Naive thymus-derived CD4-positive, alpha-beta T cell (primary cell): Measurements from ENCODE around the gene FAM149B1. TPM values are rescaled to one million over a fixed set of nuclear protein-coding genes. Genes with fewer than 3 reads are reported as not detected.

Source experiments
- ATAC-seq: fragments of 150-1000 bp; cut with Tn5 transposase; 2 replicates; pipeline ENCODE4 v1.10.0; 2021; ENCODE audit warnings: mild to moderate bottlenecking, moderate library complexity
- CTCF ChIA-PET: fragments of 350-600 bp; sonication (Branson Sonifier 250); formaldehyde crosslinking; loops from one replicate; lab custom pipeline; 2021; ENCODE audit warnings: antibody characterized with exemption; lab: Charles Lee
- POLR2A ChIA-PET: fragments of 350-600 bp; sonication (Branson Sonifier 250); formaldehyde crosslinking; loops from one replicate; lab custom pipeline; 2021; ENCODE audit warnings: antibody characterized with exemption, inconsistent platforms; lab: Charles Lee
- DNase-seq, 9 donors: peaks; one replicate each; pipeline versions ENCODE4 v3.0.0 to v3.0.0-alpha.2; 2020 to 2022; ENCODE audit warnings: mixed read lengths in 1 of 9
- H3K27ac ChIP-seq: one replicate; pipeline ENCODE4 v1.7.0; 2013; ENCODE audit warnings: mild to moderate bottlenecking, low read depth, low read length, moderate library complexity
- H3K27me3 ChIP-seq, 2 donors: one replicate each; pipeline ENCODE4 v1.7.0; 2013; ENCODE audit warnings: low read length in 2 of 2, mild to moderate bottlenecking in 2 of 2, moderate library complexity in 2 of 2; ENCODE audit not compliant: control insufficient read depth in 2 of 2, insufficient read depth in 2 of 2
- H3K36me3 ChIP-seq, 3 experiments: 1 replicate in 2 of 3; 2 replicates in 1 of 3; pipeline ENCODE4 v1.7.0; 2013; ENCODE audit warnings: low read length in 3 of 3, mild to moderate bottlenecking in 3 of 3, moderate library complexity in 1 of 3; ENCODE audit not compliant: insufficient read depth in 3 of 3, control insufficient read depth in 2 of 3
- H3K4me1 ChIP-seq, 2 donors: one replicate each; pipeline ENCODE4 v1.7.0; 2013; ENCODE audit warnings: low read length in 2 of 2, mild to moderate bottlenecking in 2 of 2, moderate library complexity in 1 of 2; ENCODE audit not compliant: control insufficient read depth in 2 of 2, insufficient read depth in 2 of 2
- H3K4me3 ChIP-seq: 2 replicates; pipeline ENCODE4 v1.7.0; 2013; ENCODE audit warnings: mild to moderate bottlenecking, low read length
- H3K9me3 ChIP-seq, 3 experiments: 1 replicate in 2 of 3; 2 replicates in 1 of 3; pipeline ENCODE4 v1.7.0; 2013; ENCODE audit warnings: low read length in 3 of 3; ENCODE audit not compliant: control insufficient read depth in 2 of 3
- H3K27ac Mint-ChIP-seq, 9 donors: one replicate each; pipeline ENCODE4 v1.8.0; 2020 to 2022; ENCODE audit warnings: mixed read lengths in 9 of 9, mild to moderate bottlenecking in 8 of 9, moderate library complexity in 5 of 9, inconsistent platforms in 2 of 9
- H3K27me3 Mint-ChIP-seq, 5 donors: one replicate each; pipeline ENCODE4 v1.8.0; 2021 to 2022; ENCODE audit warnings: mixed read lengths in 5 of 5, mild to moderate bottlenecking in 1 of 5
- H3K36me3 Mint-ChIP-seq, 5 donors: one replicate each; pipeline ENCODE4 v1.8.0; 2020 to 2022; ENCODE audit warnings: mixed read lengths in 5 of 5, mild to moderate bottlenecking in 3 of 5, inconsistent platforms in 1 of 5
- H3K4me1 Mint-ChIP-seq, 7 donors: one replicate each; pipeline ENCODE4 v1.8.0; 2020 to 2022; ENCODE audit warnings: mixed read lengths in 7 of 7, mild to moderate bottlenecking in 3 of 7, inconsistent platforms in 1 of 7
- H3K4me3 Mint-ChIP-seq, 10 donors: one replicate each; pipeline ENCODE4 v1.8.0; 2020 to 2022; ENCODE audit warnings: mild to moderate bottlenecking in 10 of 10, mixed read lengths in 10 of 10, moderate library complexity in 6 of 10, inconsistent platforms in 2 of 10
- H3K9me3 Mint-ChIP-seq, 11 donors: one replicate each; pipeline ENCODE4 v1.8.0; 2020 to 2022; ENCODE audit warnings: mixed read lengths in 11 of 11, mild to moderate bottlenecking in 4 of 11, inconsistent platforms in 1 of 11, moderate library complexity in 1 of 11
- intact Hi-C, 2 donors: fragments of 100-400 bp; cut with micrococcal nuclease; formaldehyde crosslinking; loops; one replicate each; pipeline ENCODE4 v1.15.1; 2023
- polyA plus RNA-seq, 2 donors: library from polyadenylated mRNA; unstranded; fragments of 300-500 nt; fragmentation: Illumina TruSeq; gene quantifications; one replicate each; pipeline ENCODE4 v1.2.3, GENCODE V29; 2021
- total RNA-seq, 6 experiments: library from RNA in 5 of 6; stranded (reverse) in 5 of 6; gene quantifications; 1 replicate in 5 of 6; 2 replicates in 1 of 6; pipeline ENCODE4 v1.2.3 and lab custom pipeline; 2021 to 2026

FAM149B1 gene
- total and polyA plus RNA-seq, 7 experiments from 2014 or later, result 4.6 to 21.0 (median 15.8) TPM

DNA sequence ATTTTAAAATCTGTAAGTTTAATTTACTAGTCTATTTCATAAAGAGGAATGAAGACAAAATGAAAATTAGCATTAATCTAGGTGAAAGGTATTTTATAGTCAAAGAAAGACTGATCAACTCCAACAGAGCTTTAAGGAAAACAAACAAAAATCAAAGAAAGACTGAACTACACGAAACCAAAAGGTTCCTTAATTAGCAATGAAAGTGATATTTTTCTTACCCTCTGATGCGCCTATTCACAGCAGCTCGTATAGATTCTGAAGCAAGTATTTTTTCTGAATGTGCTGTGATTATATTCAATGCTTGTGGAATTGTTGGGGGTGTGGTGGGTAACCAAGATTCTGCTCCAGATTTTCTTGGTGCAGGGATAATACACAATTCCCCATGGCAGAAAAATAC is 11.9 kb upstream of the FAM149B1 start:
- POLR2A ChIA-PET, result interaction anchor here (0.5 to 2.0 kb wide), 5 partner anchors 9 to 320 kb away, joined by 3 to 6 read pairs (median 3); partner anchors contain the start of genes ECD and FAM149B1
- no peak overlapping the region for H3K4me3 Mint-ChIP-seq
- no peak for ATAC-seq
- intact Hi-C loops, result no loop called here
- H3K9me3 Mint-ChIP-seq, result no peaks in the 10 kb centered on the region
- H3K27me3 Mint-ChIP-seq, result no peaks in the 10 kb centered on the region
- Histone ChIP-seq H3K9me3 (no peaks in the 10 kb centered on the region), H3K4me1 (no peaks in the 10 kb centered on the region), H3K4me3 (no peak overlapping the region), H3K27ac (no peak overlapping the region), H3K27me3 (no peaks in the 10 kb centered on the region), H3K36me3 (peaks cover 0 to 41% (median 25%) of the 10 kb centered on the region in 3 experiments)
- peaks cover 7 to 13% (median 12%) of the 10 kb centered on the region in 7 donors for H3K4me1 Mint-ChIP-seq
- no peak for DNase-seq
- CTCF ChIA-PET, result interaction anchor here (0.7 to 5.0 kb wide), 2 partner anchors 60 to 608 kb away, joined by 3 to 46 read pairs; partner anchors contain the start of gene P4HA1
- H3K36me3 Mint-ChIP-seq, result peaks cover 3 to 26% (median 25%) of the 10 kb centered on the region in 5 donors
- H3K27ac Mint-ChIP-seq, result no peak overlapping the region

DNA sequence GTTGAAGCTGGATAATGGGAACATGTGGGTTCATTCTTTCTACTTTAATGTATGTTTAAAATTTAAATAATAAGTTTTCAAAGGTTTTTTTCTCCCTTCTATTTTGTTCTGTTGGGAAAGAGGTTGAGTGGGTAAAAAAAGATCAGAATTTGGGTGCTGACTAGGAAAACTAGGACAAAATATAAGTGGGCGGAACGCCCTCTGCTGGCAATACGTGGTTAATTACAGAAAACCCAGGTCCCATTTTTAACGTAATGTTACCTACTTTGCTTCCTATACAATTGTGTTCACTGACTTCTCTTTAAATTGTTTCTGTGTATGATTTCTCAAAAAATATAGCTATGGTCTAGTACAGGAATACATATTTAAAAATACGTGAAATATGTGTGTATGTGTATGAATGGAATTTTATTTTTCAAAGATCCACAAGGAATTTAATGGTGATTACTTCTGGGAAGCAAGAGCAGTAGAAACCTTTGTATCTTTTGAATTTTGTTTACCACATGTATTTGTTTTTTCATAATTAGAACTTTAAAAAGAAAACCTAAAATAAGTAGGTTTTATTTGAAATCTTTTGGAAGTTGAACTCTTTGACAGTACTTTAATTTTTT is 8.8 kb upstream of the FAM149B1 start:
- ChIA-PET POLR2A (interaction anchor here (1.1 to 1.4 kb wide), 2 partner anchors 63 to 98 kb away, joined by 4 to 6 read pairs; no protein-coding TSS in a partner anchor), CTCF (interaction anchor here (0.7 to 5.0 kb wide), 10 partner anchors 10 to 804 kb away, joined by 3 to 46 read pairs (median 4); partner anchors contain the start of genes NUDT13 and P4HA1)
- peak overlapping the region in 1 of 10 donors; percentile 16 for H3K4me3 Mint-ChIP-seq
- peaks cover 27 to 44% (median 39%) of the 10 kb centered on the region in 7 donors for H3K4me1 Mint-ChIP-seq
- no peaks in the 10 kb centered on the region for H3K27me3 Mint-ChIP-seq
- H3K36me3 ChIP-seq, result peaks cover 5 to 31% (median 22%) of the 10 kb centered on the region in 3 experiments
- H3K27ac Mint-ChIP-seq, result peak overlapping the region in 3 of 9 donors; percentile 22 to 74 (median 42)
- peaks cover 3 to 22% (median 16%) of the 10 kb centered on the region in 5 donors for H3K36me3 Mint-ChIP-seq
- H3K9me3 ChIP-seq, result no peaks in the 10 kb centered on the region
- DNase-seq (peak in 8 of 9 donors; percentile 33 to 67 (median 58)), ATAC-seq (peak; percentile 86)
- H3K4me1 ChIP-seq, result peaks cover 9 to 10% of the 10 kb centered on the region in 2 donors
- no peak overlapping the region for H3K27ac ChIP-seq
- H3K9me3 Mint-ChIP-seq, result no peaks in the 10 kb centered on the region
- intact Hi-C loops, result loop anchor here (1.0 to 2.0 kb wide), 4 partner anchors 9 to 795 kb away; partner anchors contain the start of genes ECD (in 2 of the 2), FAM149B1 (in 2 of the 2), P4HA1 (in 2 of the 2) and MICU1 (in 1 of the 2)
- H3K4me3 ChIP-seq, result no peak overlapping the region
- H3K27me3 ChIP-seq, result no peaks in the 10 kb centered on the region

DNA sequence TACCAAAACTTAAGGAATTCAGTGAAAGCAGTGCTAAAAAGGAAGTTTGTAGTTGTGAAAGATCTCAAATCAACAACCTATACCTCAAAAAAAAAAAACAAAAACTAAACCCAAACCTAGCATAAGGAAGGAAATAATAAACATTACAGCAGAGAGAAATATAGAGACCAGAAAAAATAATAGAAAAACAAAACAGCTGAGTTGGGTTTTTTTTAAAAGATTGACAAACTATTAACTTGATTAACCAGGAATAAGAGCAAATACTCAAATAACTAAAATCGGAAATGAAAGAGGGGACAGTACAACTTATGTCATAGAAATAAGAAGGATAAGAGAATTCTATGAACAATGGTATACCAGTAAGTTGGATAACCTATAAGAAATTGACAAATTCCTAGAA is 6.8 kb upstream of the FAM149B1 start:
- Histone ChIP-seq H3K27me3 (no peaks in the 10 kb centered on the region), H3K27ac (no peak overlapping the region), H3K36me3 (peaks cover 5 to 25% (median 17%) of the 10 kb centered on the region in 3 experiments), H3K4me3 (no peak overlapping the region), H3K4me1 (peaks cover 14 to 16% of the 10 kb centered on the region in 2 donors), H3K9me3 (no peaks in the 10 kb centered on the region)
- ATAC-seq (no peak), DNase-seq (no peak)
- POLR2A ChIA-PET, result interaction anchor here (1.3 kb wide), 1 partner anchor 64 kb away, joined by 4 read pairs; the partner anchor contains the start of gene P4HA1
- Mint-ChIP-seq H3K27ac (peak overlapping the region in 4 of 9 donors; percentile 14 to 58 (median 33)), H3K9me3 (no peaks in the 10 kb centered on the region), H3K36me3 (peaks cover 3 to 23% (median 16%) of the 10 kb centered on the region in 5 donors), H3K4me3 (peak overlapping the region in 2 of 10 donors; percentile 3 to 47), H3K4me1 (peaks cover 35 to 55% (median 50%) of the 10 kb centered on the region in 7 donors), H3K27me3 (no peaks in the 10 kb centered on the region)
- intact Hi-C loops, result no loop called here
- CTCF ChIA-PET, result interaction anchor here (0.6 to 1.8 kb wide), 3 partner anchors 16 to 65 kb away, joined by 3 to 8 read pairs (median 3); partner anchors contain the start of gene P4HA1

DNA sequence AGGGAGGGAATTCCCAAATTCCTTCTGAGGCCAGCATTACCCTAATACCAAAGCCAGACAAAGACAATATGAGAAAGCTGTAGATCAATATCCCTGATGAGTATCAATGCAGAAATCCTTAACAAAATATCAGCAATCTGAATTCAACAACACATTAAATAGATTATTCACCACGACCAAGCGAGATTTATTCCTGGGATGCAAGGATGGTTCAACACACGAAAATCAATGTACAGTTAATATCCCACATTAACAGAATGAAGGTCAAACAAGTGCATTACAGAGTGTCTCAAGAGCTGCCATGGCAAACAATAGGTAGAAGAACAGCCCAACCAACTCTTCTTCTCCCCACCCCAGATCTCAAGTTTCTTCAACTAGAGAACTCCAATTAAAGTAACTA is 6.3 kb upstream of the FAM149B1 start:
- POLR2A ChIA-PET, result no interaction called here

DNA sequence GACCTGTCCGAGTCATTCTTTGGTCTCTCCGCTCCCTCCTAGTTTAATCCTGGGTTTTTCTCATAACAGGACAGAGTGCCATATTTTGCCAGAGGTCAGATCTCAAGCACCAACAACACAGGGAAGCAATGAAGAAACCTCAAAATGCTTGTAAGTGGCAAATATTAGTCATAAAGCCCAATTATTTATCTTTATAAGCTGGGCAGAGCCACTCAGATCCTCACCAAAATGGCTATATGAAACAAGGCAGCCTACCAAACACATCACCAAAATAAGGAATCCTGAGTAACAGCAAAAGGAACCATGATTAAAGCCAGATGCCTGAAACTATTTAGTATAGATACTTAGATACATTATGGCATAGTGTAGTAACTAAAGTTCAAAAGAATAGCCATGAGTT is 4.8 kb upstream of the FAM149B1 start:
- H3K36me3 Mint-ChIP-seq, result peaks cover 0 to 22% (median 10%) of the 10 kb centered on the region in 5 donors
- POLR2A ChIA-PET, result no interaction called here

More for the DNA sequence above, 6.3 kb upstream of the FAM149B1 start:
- DNase-seq (no peak), ATAC-seq (no peak)
- peak overlapping the region in 6 of 9 donors; percentile 9 to 58 (median 23) for H3K27ac Mint-ChIP-seq
- no peak overlapping the region for H3K27ac ChIP-seq
- no peaks in the 10 kb centered on the region for H3K9me3 ChIP-seq
- CTCF ChIA-PET, result interaction anchor here (0.6 to 1.8 kb wide), 3 partner anchors 16 to 66 kb away, joined by 3 to 8 read pairs (median 3); partner anchors contain the start of gene P4HA1
- peaks cover 20 to 21% of the 10 kb centered on the region in 2 donors for H3K4me1 ChIP-seq
- no peaks in the 10 kb centered on the region for H3K27me3 ChIP-seq
- H3K36me3 ChIP-seq, result peaks cover 5 to 21% (median 11%) of the 10 kb centered on the region in 3 experiments
- peaks cover under 1 to 19% (median 10%) of the 10 kb centered on the region in 5 donors for H3K36me3 Mint-ChIP-seq
- peaks cover 41 to 61% (median 55%) of the 10 kb centered on the region in 7 donors for H3K4me1 Mint-ChIP-seq
- no peaks in the 10 kb centered on the region for H3K27me3 Mint-ChIP-seq
- H3K4me3 ChIP-seq, result no peak overlapping the region
- no peaks in the 10 kb centered on the region for H3K9me3 Mint-ChIP-seq
- intact Hi-C loops, result no loop called here
- peak overlapping the region in 3 of 10 donors; percentile 12 to 47 (median 25) for H3K4me3 Mint-ChIP-seq

DNA sequence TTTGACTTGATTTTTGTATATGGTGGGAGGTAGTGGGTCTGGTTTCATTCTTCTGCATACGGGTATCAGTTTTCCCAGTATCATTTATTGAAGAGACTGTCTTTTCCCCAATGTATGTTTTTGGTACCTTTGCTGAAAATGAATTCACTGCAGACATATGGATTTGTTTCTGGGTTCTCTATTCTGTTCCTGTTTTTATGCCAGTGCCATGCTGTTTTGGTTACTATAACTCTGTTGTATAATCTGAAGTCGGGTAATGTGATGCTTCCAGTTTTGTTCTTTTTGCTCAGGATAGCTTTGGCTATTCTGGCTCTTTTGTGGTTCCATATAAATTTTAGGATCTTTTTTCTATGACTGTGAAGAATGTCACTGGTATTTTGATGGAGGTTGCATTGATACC is 947 bp upstream of the FAM149B1 start:
- ChIA-PET CTCF (no interaction called here), POLR2A (interaction anchor here (0.6 to 3.2 kb wide), 3 partner anchors 11 to 71 kb away, joined by 4 to 17 read pairs (median 6); partner anchors contain the start of gene P4HA1)
- Histone ChIP-seq H3K4me3 (peak overlapping the region; percentile 97), H3K9me3 (no peaks in the 10 kb centered on the region), H3K4me1 (peaks cover 33 to 38% of the 10 kb centered on the region in 2 donors), H3K27ac (peak overlapping the region; percentile 95), H3K36me3 (peaks cover 5 to 16% (median 6%) of the 10 kb centered on the region in 3 experiments), H3K27me3 (no peaks in the 10 kb centered on the region)
- Mint-ChIP-seq H3K36me3 (peaks cover 0 to 17% (median 8%) of the 10 kb centered on the region in 5 donors), H3K4me1 (peaks cover 39 to 61% (median 53%) of the 10 kb centered on the region in 7 donors), H3K4me3 (peak overlapping the region; percentile 92 to 100 (median 100)), H3K27ac (peak overlapping the region; percentile 98 to 100 (median 99)), H3K27me3 (no peaks in the 10 kb centered on the region), H3K9me3 (no peaks in the 10 kb centered on the region)
- DNase-seq (no peak), ATAC-seq (no peak)
- intact Hi-C loops, result loop anchor here (5.0 kb wide), 2 partner anchors 330 to 460 kb away; partner anchors contain the start of gene PPP3CB (in 1 of the 2)

More for the DNA sequence above, 4.8 kb upstream of the FAM149B1 start:
- no peaks in the 10 kb centered on the region for H3K27me3 ChIP-seq
- Mint-ChIP-seq H3K9me3 (no peaks in the 10 kb centered on the region), H3K4me3 (peak overlapping the region in 8 of 10 donors; percentile 7 to 54 (median 26)), H3K27ac (peak overlapping the region in 3 of 9 donors; percentile 49 to 87 (median 58)), H3K27me3 (no peaks in the 10 kb centered on the region), H3K4me1 (peaks cover 49 to 75% (median 69%) of the 10 kb centered on the region in 7 donors)
- H3K9me3 ChIP-seq, result no peaks in the 10 kb centered on the region
- ATAC-seq (no peak), DNase-seq (no peak)
- H3K4me1 ChIP-seq, result peaks cover 28% of the 10 kb centered on the region in 2 donors
- intact Hi-C loops, result no loop called here
- H3K36me3 ChIP-seq, result peaks cover 5 to 25% (median 11%) of the 10 kb centered on the region in 3 experiments
- H3K4me3 ChIP-seq, result no peak overlapping the region
- no peak overlapping the region for H3K27ac ChIP-seq
- CTCF ChIA-PET, result interaction anchor here (0.7 to 1.0 kb wide), 3 partner anchors 10 to 66 kb away, joined by 3 to 6 read pairs (median 3); no protein-coding TSS in a partner anchor
